ENCODE results near the gene DOK7. TPM values are rescaled to one million over a fixed set of nuclear protein-coding genes. Genes with fewer than 3 reads are reported as not detected.

DOK7 gene
- polyA plus RNA-seq, 12 donors: 6.3 to 29.6 (median 11.5) TPM; not detected in 1

DNA sequence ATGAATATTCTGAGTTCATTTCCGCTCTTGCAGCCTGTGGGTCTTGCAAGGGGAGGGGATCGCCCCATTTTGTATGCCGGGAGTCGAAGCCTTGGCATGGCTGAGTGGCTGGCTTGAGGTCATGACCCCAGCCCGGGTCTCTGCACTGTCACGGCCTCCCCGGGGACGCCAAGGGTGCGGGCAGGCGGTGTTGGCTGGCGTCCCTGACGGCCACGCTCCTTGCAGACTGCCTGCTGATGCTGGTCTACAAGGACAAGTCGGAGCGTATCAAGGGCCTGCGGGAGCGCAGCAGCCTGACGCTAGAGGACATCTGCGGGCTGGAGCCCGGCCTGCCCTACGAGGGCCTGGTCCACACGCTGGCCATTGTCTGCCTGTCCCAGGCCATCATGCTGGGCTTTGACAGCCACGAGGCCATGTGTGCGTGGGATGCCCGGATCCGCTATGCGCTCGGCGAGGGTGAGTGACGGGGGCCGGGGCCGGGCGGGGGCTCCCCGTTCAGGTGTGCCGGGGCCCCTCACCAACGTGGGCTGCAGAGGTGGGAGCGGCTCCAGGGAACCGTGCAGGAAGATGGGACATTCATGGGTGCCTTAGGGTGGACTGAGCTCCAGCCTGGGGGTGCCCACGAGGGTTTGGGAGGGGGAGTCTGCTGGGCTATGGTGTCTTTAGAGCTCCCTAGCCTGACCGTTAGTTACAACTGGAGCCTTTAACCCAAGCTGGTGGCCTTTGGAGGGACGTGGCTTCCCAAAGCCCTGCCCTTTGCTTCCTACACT is 10.3 kb downstream of the DOK7 start:
- no peak for DNase-seq

DNA sequence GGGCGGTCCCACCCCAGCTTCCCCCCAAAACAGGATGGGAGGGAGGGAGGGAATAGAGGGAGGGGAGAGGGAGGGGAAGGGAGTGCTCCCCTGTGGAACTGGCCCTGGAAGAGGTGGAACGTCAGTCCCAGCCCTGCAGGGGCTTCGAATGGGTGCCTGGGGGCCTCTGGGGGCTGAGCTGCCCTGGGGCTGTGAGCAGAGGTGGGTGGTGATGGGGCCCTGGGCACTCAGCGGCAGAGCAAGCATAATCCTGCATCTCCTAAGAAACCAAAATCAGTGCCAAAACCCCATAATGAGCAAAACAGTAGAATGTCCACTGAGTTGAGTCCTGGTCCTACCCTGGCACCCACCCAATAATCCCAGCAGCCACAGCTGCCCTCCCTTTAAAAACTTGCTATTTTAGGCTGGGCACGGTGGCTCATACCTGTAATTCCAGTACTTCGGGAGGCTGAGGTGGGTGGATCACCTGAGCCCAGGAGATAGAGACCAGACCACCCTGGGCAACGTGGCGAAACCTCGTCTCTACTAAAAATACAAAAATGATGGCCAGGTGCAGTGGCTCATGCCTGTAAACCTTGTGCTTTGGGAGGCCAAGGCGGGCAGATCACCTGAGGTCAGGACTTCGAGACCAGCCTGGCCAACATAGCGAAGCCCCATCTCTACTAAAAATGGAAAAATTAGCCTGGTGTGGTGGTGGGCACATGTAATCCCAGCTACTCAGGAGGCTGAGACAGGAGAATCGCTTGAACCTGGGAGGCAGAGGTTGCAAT is 11.1 kb downstream of the DOK7 start:
- DNase-seq: no peak

DNA sequence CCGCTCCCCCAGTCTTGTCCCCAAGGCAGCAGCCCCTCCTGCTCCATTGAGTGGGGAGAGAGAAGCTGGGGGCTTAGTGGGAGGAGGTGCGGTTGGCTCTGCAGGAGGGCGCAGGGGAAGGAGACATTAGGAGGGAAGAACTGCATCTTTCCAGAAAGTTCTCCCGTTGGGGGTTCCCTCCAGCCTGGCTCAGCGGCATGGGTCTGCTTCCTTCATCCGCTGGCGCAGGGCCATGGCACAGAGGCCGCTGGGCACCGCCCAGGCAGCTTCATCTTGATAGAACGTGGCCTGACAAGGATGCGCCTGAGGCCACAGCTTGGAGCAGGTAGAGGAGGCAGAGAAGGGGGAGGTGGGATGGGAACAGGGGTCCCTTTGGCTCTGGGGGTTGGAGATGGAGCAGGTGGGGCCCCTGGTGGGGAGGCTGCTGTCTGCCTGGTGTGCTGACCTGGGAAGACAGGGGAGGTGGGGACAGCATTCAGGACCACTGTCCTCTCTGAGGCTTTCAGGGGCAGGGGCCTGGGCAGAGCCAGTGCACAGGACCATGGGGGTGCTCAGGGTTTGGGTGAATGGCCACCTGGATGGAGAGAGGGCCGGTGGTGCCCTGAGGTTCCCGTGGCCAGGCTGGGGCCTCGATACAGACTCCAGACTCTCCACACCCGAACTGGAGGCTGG is 12.1 kb downstream of the DOK7 start:
- no peak for DNase-seq

DNA sequence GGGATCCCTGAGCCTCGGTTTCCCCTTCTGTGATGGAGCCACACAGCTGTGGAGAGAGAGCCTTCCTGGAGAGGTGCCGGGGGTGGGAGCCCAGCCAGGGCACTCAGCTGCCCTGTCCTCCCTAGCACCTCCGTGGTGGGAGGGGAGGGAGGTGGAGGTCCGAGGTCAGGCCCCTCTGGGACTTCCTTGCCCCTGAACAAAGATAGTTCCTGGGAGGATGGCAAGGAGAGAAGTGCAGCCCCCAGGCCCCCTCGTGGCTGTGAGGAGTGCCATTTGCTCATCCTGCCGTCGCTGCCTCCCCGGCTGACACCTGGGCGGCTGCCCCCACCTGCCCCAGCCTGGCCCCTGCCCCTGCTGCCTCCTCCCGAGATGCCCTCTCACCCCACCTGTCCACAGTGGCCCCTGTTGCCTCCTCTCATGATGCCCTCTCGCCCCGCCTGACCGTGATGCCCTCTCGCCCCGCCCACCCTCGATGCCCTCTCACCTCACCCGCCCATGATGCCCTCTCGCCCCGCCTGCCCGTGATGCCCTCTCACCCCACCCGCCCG is 12.7 kb downstream of the DOK7 start:
- DNase-seq: no peak

DNA sequence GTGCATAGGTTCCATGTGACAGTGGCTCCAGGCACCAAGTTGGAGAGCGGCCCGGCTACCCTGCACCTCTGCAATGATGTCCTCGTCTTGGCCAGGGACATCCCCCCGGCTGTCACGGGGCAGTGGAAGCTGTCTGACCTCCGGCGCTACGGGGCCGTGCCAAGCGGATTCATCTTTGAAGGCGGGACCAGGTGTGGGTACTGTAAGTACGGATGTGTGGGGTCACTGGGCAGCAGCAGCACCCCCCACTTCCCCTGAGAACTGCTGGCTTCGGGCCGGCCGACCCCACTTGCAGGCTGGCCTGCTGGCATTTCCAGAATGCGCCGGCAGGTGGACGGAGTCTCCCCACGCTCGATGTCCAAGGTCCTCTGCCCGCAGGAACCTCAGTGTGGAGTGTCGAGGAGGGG is 13.2 kb downstream of the DOK7 start:
- DNase-seq: no peak

DNA sequence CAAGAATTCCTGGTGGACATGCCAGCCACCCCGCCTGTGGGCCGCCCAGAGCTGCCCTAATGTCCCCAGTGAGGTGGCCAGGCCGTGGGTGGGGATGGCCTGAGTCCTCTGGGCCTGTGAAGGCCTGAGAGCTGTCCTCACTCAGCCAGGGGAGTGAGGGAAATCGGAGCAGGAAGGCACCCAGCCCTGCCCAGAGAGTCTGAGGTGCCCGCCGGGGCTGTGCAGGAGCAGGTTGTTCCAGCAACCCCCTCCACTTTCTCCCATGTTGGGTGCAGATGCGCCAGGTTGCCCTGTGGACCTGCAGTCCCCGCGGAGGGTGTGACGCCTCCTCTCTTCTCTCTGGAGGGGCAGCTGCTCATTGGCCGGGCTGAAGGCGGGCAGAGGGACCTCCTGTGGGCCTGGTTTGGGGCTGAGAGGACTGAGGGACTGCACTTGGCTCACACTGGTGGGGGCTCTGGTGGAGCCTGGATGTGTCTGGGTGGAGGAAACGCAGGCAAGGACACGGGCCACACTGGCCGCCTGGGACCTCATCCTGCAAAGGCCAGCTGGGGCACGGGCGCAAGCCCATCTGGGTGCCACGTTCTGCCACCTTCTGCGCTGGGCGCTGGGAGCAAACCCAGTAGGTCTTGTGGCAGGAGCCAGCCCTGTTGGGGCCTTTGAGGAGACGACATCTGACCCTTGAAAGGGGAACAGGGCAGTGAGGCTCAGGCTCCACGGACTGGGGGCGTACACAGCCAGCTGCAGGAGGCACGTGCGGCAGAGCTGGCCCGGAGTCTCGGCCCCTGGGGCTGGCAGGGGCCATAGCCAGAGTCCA is 14.0 kb downstream of the DOK7 start:
- DNase-seq: no peak

DNA sequence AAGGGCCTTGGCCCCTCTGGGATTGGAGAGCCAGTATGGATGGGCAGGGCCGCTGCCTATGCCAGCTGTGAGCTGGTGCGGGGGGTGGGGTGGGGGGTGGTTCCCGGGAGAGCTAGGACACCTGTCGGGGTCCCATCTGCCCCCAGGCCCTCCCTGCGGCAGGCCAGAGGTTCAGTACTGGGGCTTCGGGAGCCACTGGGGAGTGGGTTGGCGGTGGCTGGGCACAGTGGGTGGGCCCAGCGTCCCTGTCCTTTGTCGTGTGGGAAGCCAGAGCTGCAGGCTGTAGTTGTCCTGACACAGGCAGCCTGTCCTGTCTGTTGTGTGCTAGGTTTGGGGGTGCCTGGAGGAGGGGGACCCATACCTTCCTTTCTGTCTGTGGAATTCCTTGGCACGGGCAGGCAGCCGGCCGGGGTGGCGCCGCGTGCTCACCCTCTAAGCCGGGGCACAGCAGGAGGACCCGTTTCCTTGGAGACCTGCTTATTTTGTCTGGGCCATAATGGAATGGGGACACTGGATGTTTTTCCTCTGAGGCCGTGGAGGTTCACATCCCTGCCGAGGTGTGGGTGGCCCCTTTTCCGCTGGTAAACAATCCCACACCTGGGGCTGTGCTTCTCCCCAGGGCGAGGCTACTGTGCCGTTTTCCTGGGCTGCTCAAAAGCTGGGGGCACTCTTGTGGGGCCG is 14.8 kb downstream of the DOK7 start:
- no peak for DNase-seq

DNA sequence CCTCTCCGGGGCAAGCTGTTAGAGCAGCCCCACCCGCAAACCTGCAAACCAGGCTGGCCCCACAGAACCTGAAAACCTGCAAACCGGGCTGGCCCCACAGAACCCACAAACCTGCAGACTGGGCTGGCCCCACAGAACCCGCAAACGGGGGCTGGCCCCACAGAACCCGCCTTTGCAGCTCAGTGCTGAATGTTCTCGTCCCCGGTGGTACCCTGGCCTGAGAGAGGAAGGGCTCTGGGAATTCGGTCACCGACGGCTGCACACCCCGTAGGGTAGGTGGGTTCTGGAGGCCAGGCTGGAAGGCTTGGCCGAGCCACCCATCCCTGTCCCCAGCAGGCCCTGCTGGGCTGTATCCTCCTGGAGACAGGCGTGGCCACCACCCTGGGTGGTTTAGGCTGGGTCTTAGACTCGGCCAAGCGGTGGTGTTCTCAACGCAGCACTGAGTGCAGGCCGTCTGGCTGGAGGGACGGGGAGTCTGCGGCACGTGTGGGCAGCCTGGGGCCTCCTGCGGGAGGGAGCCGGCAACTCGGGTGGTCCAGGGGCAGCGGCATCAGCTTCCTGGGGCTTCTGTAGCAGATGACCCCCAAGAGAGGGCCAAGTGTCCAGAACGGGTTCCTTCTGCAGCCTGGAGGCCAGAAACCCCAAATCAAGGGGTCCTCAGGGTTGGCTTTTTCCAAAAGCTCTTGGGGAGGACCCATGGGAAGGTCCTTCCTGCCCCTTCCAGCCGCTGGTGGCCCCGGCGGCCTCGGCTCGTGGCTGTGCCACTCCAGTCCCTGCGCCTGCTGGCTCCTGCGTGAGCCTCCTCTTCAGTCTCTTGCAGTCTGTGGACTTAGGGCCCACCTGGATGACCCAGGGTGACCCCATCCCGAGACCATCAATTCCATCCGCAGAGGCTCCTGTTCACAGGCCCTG is 15.6 kb downstream of the DOK7 start:
- no peak for DNase-seq

DNA sequence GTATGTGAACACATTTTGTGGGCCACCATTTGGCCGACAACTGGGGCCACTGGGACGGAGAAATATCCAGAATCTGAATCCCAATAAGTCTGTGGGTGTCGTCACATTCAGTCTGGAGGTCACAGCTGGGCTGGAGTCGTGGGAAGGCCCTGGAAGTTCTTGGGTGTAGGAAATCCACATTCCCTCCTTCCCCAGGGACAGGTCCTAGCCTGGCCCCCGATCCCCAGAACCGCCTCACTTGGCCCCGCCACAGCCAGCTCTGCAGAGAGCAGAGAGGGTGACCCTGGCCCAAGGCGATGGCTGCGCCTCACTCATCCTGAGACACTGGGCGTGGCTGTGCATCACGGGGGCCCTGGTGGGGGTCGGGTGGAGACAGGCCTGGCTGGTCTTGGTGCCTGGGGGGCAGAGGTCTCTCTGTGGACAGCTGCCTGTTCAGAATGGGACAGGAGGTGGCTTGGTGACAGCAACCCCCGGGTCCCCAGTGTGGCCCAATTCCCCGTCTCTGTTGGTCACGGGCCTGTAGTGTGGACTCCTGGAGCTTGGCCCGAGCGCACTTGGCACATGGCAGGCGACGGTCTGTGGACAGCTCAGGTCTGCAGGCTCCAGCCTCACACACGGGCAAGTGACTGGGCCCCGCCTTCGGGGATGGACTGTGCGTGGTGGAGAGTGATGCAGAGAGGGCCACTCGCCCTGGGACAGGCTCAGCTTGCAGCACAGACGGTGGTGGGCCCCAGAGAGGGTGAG is 16.4 kb downstream of the DOK7 start:
- no peak for DNase-seq

DNA sequence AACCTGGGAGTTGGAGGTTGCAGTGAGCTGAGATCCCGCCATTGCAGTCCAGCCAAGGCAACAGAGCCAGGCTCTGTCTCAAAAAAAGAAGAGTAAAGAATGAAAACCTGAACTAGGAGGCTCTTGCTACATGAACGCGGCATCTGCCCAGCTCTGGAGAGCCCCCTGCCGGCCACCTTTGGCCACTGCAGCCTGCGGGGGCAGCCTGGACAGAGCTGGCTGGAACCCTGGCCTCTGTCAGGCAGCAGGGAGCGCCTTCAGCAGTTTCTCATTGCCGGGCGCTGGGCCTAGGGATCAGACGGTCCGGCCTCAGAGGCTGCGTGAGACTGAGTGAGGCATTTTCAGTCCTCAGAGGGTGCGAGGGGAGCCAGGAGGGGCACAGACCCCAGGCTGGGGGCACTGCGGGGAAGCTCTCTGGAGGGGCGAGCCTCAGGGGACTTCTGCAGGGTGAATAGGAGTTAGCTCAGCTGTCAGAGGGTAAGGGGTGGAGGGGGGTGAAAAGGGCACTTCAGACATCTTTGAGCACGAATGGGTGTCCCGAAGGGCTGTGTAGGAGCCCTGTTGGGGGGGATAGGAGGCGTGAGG is 17.5 kb downstream of the DOK7 start:
- peak; percentile 79 for DNase-seq

DNA sequence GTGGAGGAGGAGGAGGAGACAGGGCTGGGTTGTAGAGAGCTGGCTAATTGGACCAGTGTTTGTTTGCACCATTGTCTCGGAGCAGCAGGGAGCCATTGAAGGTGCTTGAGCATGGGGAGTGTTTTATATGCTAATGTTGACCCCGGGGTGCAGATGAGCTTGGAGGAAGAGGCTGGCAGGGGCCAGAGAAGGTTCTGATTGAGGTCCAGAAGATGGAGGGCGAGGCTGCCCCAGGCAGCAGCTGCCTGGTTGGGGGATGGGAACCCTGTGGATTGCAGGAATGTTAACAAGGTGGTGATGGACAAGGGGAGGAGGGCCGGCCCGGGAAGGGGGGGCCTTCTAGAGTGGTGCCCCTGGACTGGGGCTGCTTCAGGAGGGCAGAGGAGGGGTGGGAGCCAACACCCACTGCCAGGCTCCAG is 18.0 kb downstream of the DOK7 start:
- DNase-seq: no peak

DNA sequence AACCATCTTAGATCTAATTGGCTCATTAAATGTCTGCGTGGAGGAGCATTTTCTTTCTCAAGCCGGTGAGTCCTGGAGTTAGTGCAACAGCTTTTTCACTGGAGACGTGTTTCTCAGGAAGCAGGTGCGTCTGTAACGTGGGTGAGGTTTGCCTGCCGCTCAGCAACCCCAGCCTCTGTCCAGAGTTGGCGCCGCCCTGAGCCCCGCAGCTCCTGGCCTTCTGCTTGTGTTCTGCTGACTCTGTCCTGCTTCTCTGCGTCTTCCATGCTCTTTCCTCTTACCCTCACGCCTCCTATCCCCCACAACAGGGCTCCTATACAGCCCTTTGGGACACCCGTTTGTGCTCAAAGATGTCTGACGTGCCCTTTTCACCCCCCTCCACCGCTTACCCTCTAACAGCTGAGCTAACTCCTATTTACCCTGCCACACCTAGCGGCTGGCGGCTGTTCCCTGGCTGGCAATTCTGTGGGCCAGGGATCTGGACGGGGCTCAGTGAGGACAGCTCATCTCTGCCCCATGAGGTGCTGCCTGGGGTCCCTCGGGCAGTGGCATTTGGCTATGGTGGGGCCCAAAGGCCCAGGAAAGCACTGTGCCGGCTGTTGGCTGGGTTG is 18.8 kb downstream of the DOK7 start:
- no peak for DNase-seq

DNA sequence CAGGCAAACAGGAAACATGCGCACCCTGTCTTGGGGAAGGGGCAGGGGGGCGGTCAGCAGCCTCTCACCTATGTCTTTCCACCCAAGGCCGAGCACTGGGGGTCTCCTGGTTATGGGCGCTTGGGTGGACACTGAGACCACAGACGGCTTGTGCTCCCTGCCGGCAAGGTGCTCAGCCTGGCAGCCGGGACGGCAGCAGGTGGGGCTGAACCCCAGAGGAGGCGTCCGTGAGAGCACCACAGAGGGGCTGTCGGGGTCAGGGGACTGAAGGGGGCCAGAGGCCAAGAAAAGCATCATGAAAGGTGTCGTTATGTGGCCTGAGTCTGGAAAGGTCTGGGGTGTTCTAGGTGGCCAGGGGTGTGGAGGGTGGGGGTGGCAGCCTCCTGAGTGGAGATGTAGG is 19.6 kb downstream of the DOK7 start:
- DNase-seq: no peak

DNA sequence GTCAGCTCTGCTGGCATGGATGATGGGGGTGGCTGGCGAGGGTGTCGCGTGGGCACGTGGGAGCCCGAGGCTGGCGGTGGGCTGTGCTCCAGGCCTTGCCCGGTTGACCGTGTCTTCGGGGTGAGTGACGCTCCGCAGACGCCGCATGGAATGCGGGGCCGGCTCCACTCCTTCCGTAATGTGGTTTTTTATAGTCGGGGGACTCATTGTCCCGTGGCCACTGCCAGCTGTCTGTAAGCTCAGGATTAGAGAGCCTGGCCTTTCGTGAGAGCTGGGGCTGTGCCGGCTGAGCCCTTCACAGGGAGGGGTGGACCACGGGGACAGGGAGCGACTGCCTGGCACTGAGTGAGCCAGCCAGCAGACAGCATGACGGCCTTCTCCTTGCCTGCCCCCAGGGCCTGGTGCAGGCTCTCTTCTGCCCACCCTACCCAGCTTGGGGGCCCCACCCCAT is 20.4 kb downstream of the DOK7 start:
- peak; percentile 39 for DNase-seq

DNA sequence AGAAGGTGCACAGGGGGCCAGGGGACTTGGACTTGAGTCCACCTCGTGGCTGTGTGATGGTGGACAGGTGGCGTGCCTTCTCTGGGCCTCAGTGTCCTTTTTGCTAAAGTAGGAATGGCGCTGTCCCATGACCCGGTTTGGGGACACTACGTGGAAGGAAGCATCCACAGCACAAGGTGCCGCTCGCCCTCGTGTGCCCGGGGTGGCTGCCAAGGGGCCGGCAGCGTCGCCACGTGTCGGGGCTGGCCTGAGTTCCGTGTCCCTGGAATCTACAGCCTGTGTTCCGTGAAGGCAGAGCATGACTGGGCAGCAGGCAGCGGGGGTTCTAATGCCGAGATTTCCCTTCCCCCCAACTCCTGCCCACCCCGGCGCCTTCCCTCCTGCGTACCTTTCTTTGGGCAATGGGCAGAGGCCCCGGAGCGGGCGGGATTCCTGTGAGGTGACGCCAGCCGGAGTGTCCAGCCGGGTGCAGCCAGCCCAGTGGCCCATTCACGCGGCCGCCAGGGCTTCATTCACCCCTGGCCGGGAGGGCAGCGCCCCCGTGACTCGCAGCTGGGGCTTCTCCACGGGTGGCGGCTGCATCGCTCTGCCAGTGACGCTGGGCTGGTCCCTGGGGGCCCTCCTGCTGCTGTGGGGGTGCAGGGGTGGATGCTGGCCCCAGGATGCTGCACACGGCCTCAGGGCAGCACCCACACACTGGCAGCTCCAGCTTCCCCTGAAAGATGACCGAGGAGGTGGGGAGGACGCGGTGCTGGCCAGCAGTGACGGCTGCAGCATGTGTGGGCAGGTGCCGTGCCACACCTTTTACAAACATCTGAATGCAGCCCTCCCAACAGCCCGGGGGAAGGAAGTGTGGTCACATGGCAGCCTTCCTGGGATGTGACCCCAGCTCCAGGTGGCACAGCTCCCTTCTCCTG is 21.2 kb downstream of the DOK7 start:
- no peak for DNase-seq

DNA sequence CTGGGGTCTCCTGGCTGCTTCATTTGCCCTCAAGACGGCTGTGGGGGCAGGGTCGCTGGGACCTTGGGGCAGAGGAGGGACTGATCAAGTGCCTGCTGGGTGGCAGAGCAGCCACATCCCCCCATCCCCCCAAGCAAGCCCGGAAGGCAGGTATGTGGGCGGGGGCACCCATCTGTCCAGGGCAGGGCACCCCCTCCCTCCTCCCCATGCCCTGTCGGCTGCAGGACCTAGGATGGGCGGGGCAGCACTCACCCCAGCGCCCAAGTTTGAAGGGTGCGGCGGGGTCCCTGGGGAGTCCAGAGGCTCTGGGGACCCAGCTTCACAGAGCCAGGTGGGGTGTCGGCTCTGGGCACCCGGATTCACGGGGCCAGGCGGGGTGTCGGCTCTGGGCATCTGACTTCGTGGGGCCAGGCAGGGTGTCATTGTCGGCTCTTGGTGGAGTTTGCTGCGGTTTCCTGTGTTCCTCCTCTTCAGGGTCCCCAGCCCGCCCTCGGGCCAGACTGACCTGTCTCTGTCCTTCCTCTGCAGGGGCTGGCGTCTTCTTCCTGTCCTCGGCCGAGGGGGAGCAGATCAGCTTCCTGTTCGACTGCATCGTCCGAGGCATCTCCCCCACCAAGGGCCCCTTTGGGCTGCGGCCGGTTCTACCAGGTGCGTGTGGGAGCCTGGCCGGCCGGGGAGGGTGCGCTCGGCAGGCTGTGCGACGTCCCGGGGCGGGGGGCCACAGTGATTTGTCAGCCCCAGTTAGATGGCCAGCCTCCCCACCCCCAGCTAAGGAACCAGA is 22.1 kb downstream of the DOK7 start:
- DNase-seq: no peak
